ENCODE data around the gene ACAP3. TPM values are rescaled to one million over a fixed set of nuclear protein-coding genes. Genes with fewer than 3 reads are reported as not detected.
"Not testable (repeated sequence)": the region's sequence is repeated elsewhere in the genome, so short reads cannot be mapped to it uniquely, and the experiment has no call there.

Gene ACAP3
- polyA plus RNA-seq, 2 of the 4 experiments (the other 2 are of a cell fraction), result 6.6 to 24.2 TPM

- no peaks in the 10 kb centered on the region for H3K9me3 ChIP-seq
- TF ChIP-seq TFCP2L1 (CRISPR knock-in tag; IDR thresholded peaks at IDR 0.05) (no peak), HOXA7 (CRISPR knock-in tag; IDR thresholded peaks at IDR 0.05) (no peak), ATOH8 (CRISPR knock-in tag; IDR thresholded peaks at IDR 0.05; ENCODE audit: low read depth) (no peak), HOXB13 (CRISPR knock-in tag; IDR thresholded peaks at IDR 0.05; ENCODE audit: low read depth) (no peak), EHMT2 (IDR thresholded peaks at IDR 0.05; ENCODE audit: low read depth) (no peak), ZNF302 (CRISPR knock-in tag; IDR thresholded peaks at IDR 0.05) (no peak), FOSL2 (IDR thresholded peaks at IDR 0.05) (no peak), FOSL2 (CRISPR knock-in tag; IDR thresholded peaks at IDR 0.05) (no peak), ZFP36 (IDR thresholded peaks at IDR 0.05; ENCODE audit: borderline replicate concordance, partially characterized antibody) (no peak), E2F6 (IDR thresholded peaks at IDR 0.05; ENCODE audit: borderline replicate concordance, low read depth) (no peak), HMGXB4 (CRISPR knock-in tag; IDR thresholded peaks at IDR 0.05; ENCODE audit: borderline replicate concordance) (no peak), HEYL (CRISPR knock-in tag; IDR thresholded peaks at IDR 0.05) (no peak)
- no peak overlapping the region for H3K27ac ChIP-seq
- FAIRE-seq, result no peak
- WGBS (ENCODE audit: missing lambda C conversion rate), result 96% methylated on average over 9 of the region's 12 CpGs
- CTCF ChIA-PET, result no interaction called here
- no peak for DNase-seq (ENCODE audit: low read depth in 1 of 2, low spot score in 1 of 2)
- POLR2A ChIA-PET, result no interaction called here
- H3K4me2 ChIP-seq, result no peak overlapping the region
- ATAC-seq, result no peak
- no peaks in the 10 kb centered on the region for H3K4me1 ChIP-seq
- no peak overlapping the region for H3K4me3 ChIP-seq
Measured at GRCh38 chr1:1253314-1253713, 54.4 kb downstream of the ACAP3 start.

GRCh38 chr1:1250786-1251284 is 56.9 kb downstream of the ACAP3 start:
- Histone ChIP-seq H3K4me3 (no peak overlapping the region), H3K4me1 (no peaks in the 10 kb centered on the region), H3K4me2 (no peak overlapping the region), H3K9me3 (no peaks in the 10 kb centered on the region), H3K27ac (peak overlapping the region in 1 of 2 experiments; percentile 53; a peak in 2 of 6 replicates)
- FAIRE-seq (no peak), ATAC-seq (peak in 1 of 2 experiments; percentile 22; a peak in 2 of 6 replicates), DNase-seq (ENCODE audit: low read depth in 1 of 2, low spot score in 1 of 2) (no peak)
- ChIA-PET POLR2A (no interaction called here), CTCF (interaction anchor here (0.6 to 3.7 kb wide), 7 partner anchors 10 to 309 kb away, joined by 3 to 34 read pairs (median 3); no protein-coding TSS in a partner anchor)
- TF ChIP-seq KDM1A (IDR thresholded peaks at IDR 0.05; ENCODE audit: low read depth) (no peak), HOXA7 (CRISPR knock-in tag; IDR thresholded peaks at IDR 0.05) (no peak), HOXB5 (CRISPR knock-in tag; IDR thresholded peaks at IDR 0.05) (no peak), FOXS1 (CRISPR knock-in tag; IDR thresholded peaks at IDR 0.05) (no peak), HEYL (CRISPR knock-in tag; IDR thresholded peaks at IDR 0.05) (no peak), NPAS2 (CRISPR knock-in tag; IDR thresholded peaks at IDR 0.05; ENCODE audit: borderline replicate concordance) (no peak), BHLHE40 (IDR thresholded peaks at IDR 0.05; ENCODE audit: low read depth, low read length) (no peak), POLR2AphosphoS2 (conservative IDR thresholded peaks at IDR 0.05; ENCODE audit: low read length) (no peak), POLR2A (IDR thresholded peaks at IDR 0.05; ENCODE audit: low read length) (no peak)
- WGBS (ENCODE audit: missing lambda C conversion rate), result 99% methylated on average over 10 of the region's 16 CpGs

- CTCF ChIA-PET; ATAC-seq; POLR2A ChIA-PET; H3K4me2 ChIP-seq; H3K4me3 ChIP-seq; H3K9me3 ChIP-seq; DNase-seq (ENCODE audit: low read depth in 1 of 2, low spot score in 1 of 2); FAIRE-seq; H3K27ac ChIP-seq: not testable (repeated sequence)
- 86% methylated on average over 4 of the region's 21 CpGs for WGBS (ENCODE audit: missing lambda C conversion rate)
- 0 out of 2 replicates have a peak, but pooled peaks have one; percentile 13 for TF ChIP-seq KDM1A (IDR thresholded peaks at IDR 0.05; ENCODE audit: low read depth)
- H3K4me1 ChIP-seq, result 0 out of 3 replicates have a peak, but pooled peaks cover 10% of the 10 kb centered on the region
Measured at GRCh38 chr1:1248009-1248913, 59.5 kb downstream of the ACAP3 start.
